Breast epithelium (tissue), 4 donors: ENCODE data around the gene QSER1. TPM values are rescaled to one million over a fixed set of nuclear protein-coding genes. Genes with fewer than 3 reads are reported as not detected.
"Not testable (repeated sequence)": the region's sequence is repeated elsewhere in the genome, so short reads cannot be mapped to it uniquely, and the experiment has no call there.

Source experiments
- DNase-seq, 2 donors: peaks; one replicate each; pipeline ENCODE4 v3.0.0-alpha.2; 2019; ENCODE audit warnings: low spot score in 2 of 2
- H3K27ac ChIP-seq, 2 donors: fragments of 200-600 bp; sonication (generic) in 1 of 2; one replicate each; pipeline ENCODE4 v1.5.1; 2016 to 2019; ENCODE audit warnings: mild to moderate bottlenecking in 1 of 2
- H3K27me3 ChIP-seq, 2 donors: fragments of 200-600 bp; sonication (generic) in 1 of 2; one replicate each; pipeline versions ENCODE4 v1.5.1 to v1.6.0; 2017 to 2019; ENCODE audit warnings: control low read depth in 1 of 2, mild to moderate bottlenecking in 1 of 2
- H3K36me3 ChIP-seq: fragments of 200-600 bp; one replicate; pipeline ENCODE4 v1.5.1; 2019
- H3K4me1 ChIP-seq, 2 donors: fragments of 200-600 bp; sonication (generic); one replicate each; pipeline ENCODE4 v1.5.1; 2016 to 2019; ENCODE audit warnings: control low read depth in 1 of 2
- H3K4me3 ChIP-seq, 3 donors: fragments of 200-600 bp; sonication (generic); 1 replicate in 2 of 3; 2 replicates in 1 of 3; pipeline ENCODE4 v1.5.1; 2016 to 2019; ENCODE audit warnings: mild to moderate bottlenecking in 3 of 3, moderate library complexity in 2 of 3
- H3K9me3 ChIP-seq, 2 donors: fragments of 200-600 bp; sonication (generic) in 1 of 2; one replicate each; pipeline ENCODE4 v1.5.1; 2016 to 2019; ENCODE audit warnings: control low read depth in 1 of 2
- POLR2A ChIP-seq: fragments of 450-650 bp; IDR thresholded peaks from one replicate; pipeline ENCODE4 v1.6.1; 2016; ENCODE audit warnings: antibody characterized with exemption, mild to moderate bottlenecking, moderate library complexity
- POLR2AphosphoS5 ChIP-seq, 3 donors: sonication (generic); formaldehyde crosslinking; IDR thresholded peaks; one replicate each; pipeline ENCODE4 v1.6.1; 2017; ENCODE audit warnings: antibody characterized with exemption in 3 of 3
- intact Hi-C: fragments of 100-400 bp; cut with DNase I; formaldehyde crosslinking; loops from one replicate; pipeline ENCODE4 v1.15.1; 2023; ENCODE audit warnings: low total_unique reads
- total RNA-seq, 3 donors: library from RNA; depleted of rRNA; stranded (reverse); fragments of >200 nt; gene quantifications; one replicate each; pipeline ENCODE4 v1.1.0, GENCODE V29; 2016
- TF ChIP-seq, protein P1 (sequence below), 3 donors: fragments of 450-650 bp; IDR thresholded peaks; one replicate each; pipeline ENCODE4 v1.5.1; 2016 to 2017; ENCODE audit warnings: antibody characterized with exemption in 3 of 3, mild to moderate bottlenecking in 3 of 3, moderate library complexity in 3 of 3

The QSER1 gene
- total RNA-seq, 3 donors from 2014 or later, result 34.4 to 55.3 (median 40.6) TPM

DNA sequence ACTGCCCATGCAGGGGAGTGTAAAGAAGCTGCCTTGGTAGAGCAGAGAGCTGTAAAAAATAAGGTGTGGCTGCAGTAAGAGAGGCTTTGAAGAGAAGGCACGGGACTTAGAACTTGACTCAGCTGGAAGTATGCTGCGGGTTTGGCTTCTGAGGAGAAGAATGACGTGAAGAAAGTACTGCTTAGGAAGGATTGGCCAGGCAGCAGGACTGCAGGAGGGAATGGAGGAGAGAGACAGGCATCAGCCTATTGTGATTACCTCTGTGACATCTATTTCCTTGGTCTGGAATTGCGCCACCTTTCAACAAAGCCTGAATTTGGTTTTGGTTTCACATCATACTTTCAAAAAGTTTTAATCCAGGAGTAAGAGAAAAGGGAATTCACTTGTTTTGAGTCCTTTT, 40.4 kb upstream of the QSER1 start:
- Histone ChIP-seq H3K4me1 (no peaks in the 10 kb centered on the region), H3K4me3 (no peak overlapping the region), H3K36me3 (no peaks in the 10 kb centered on the region), H3K27me3 (no peaks in the 10 kb centered on the region), H3K9me3 (no peaks in the 10 kb centered on the region), H3K27ac (no peak overlapping the region)
- DNase-seq, result no peak
- intact Hi-C loops, result no loop called here
- TF ChIP-seq, protein P1, sequence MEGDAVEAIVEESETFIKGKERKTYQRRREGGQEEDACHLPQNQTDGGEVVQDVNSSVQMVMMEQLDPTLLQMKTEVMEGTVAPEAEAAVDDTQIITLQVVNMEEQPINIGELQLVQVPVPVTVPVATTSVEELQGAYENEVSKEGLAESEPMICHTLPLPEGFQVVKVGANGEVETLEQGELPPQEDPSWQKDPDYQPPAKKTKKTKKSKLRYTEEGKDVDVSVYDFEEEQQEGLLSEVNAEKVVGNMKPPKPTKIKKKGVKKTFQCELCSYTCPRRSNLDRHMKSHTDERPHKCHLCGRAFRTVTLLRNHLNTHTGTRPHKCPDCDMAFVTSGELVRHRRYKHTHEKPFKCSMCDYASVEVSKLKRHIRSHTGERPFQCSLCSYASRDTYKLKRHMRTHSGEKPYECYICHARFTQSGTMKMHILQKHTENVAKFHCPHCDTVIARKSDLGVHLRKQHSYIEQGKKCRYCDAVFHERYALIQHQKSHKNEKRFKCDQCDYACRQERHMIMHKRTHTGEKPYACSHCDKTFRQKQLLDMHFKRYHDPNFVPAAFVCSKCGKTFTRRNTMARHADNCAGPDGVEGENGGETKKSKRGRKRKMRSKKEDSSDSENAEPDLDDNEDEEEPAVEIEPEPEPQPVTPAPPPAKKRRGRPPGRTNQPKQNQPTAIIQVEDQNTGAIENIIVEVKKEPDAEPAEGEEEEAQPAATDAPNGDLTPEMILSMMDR (IDR thresholded peaks at IDR 0.05), result no peak
- TF ChIP-seq POLR2AphosphoS5 (IDR thresholded peaks at IDR 0.05) (no peak), POLR2A (no peak)

DNA sequence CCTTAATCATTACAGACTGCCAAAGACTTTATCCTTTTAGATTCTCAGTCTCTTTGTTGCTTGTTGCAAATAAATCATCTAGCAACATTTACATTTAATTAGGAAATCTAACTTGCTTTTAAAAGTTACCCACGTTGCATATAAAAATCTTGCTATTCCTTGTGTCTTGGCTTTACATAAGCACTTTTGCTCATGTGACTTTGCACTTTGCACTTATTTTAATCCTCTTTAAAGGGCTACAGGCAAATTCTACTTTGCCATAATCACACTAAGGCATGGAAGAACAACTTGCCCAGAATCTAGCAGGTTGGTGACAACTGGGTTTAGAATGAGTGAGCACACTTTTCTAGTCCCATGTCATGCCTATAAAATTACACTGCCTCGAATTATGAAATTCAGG, 37.0 kb upstream of the QSER1 start:
- TF ChIP-seq POLR2AphosphoS5 (IDR thresholded peaks at IDR 0.05) (no peak), POLR2A (no peak)
- TF ChIP-seq, protein P1 (IDR thresholded peaks at IDR 0.05), result no peak
- H3K27me3 ChIP-seq, result no peaks in the 10 kb centered on the region
- H3K9me3 ChIP-seq, result no peaks in the 10 kb centered on the region
- intact Hi-C loops, result no loop called here
- DNase-seq, result no peak
- H3K4me3 ChIP-seq, result no peak overlapping the region
- no peak overlapping the region for H3K27ac ChIP-seq
- no peaks in the 10 kb centered on the region for H3K4me1 ChIP-seq
- H3K36me3 ChIP-seq, result no peaks in the 10 kb centered on the region

DNA sequence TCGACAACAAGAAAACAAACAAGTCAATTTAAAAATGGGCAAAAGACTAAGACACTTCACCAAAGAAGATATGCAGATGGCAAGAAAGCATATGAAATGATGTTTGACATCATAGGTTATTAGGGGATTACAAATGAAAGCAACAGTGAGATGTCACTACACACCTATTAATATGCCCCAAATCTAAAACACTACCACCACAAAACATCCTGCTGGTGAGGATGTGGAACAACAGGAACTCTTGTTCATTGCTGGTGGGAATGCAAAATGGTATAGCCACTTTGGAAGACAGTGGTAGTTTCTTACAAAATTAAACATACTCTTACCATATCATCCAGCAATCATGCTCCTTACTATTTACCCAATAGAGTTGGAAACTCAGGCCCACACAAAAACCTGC, 33.9 kb upstream of the QSER1 start:
- H3K4me1 ChIP-seq, result no peaks in the 10 kb centered on the region
- no peaks in the 10 kb centered on the region for H3K36me3 ChIP-seq
- H3K27ac ChIP-seq, result no peak overlapping the region
- no peak for DNase-seq
- intact Hi-C loops, result no loop called here
- no peak for TF ChIP-seq POLR2A
- TF ChIP-seq POLR2AphosphoS5 (IDR thresholded peaks at IDR 0.05), result no peak
- TF ChIP-seq, protein P1 (IDR thresholded peaks at IDR 0.05), result no peak
- H3K9me3 ChIP-seq, result no peaks in the 10 kb centered on the region
- no peak overlapping the region for H3K4me3 ChIP-seq
- no peaks in the 10 kb centered on the region for H3K27me3 ChIP-seq

DNA sequence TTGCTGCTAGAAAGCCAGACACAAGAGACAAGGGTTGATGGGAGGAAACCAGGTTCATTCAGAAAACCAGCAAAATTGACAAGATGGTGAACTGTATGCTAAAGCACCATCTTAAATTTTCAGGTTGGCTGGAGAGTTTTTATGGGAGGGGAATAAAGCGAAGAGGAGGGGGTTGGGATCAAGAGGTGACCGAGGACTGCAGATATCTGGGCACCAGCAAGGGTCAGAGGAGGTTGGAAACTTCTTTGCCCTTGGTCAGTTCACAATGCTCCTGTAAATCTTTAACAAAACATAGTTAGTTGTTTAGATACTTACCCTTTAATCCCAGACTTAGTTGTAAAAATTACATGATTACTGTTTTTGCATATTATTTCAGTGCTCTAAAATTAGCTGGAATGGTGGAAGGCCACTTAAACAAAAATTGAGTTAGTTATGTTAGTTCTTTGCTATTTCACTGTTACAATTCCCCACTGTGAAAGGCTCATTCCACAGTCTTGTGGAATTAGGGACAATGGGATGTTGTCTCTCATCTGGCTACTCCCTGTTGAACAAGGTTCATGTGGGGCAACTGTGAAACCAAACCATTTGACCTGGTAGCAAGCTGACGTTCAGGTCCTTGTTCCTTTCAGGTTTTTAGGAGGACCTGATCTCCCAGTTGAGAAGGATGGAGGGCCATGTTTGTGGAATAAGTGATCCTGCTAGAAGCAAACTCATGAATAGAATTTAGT, 30.6 kb upstream of the QSER1 start:
- TF ChIP-seq POLR2AphosphoS5 (IDR thresholded peaks at IDR 0.05), result no peak
- H3K4me3 ChIP-seq, result no peak overlapping the region
- DNase-seq, result no peak
- H3K9me3 ChIP-seq, result no peaks in the 10 kb centered on the region
- intact Hi-C loops, result no loop called here
- no peaks in the 10 kb centered on the region for H3K4me1 ChIP-seq
- H3K27me3 ChIP-seq, result no peaks in the 10 kb centered on the region
- H3K27ac ChIP-seq, result no peak overlapping the region
- no peaks in the 10 kb centered on the region for H3K36me3 ChIP-seq

DNA sequence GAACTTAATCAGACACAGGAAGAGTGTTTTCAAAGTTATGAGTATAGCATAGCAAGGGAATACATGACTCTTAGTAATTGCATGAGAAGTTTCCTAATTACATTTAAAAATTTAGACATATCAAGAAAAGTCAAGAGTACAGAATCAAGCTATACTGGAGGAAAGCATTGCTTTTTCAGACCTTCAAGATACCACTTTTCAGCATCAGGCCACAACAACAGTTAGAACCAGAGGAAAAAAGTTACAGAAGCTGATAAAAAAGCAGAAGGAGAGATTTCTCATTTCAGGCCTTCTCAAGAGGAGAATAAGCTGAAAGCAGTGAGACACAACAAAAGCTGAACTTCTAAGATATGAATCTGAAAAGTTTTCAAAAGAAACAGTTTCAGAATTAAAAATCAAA, 28.1 kb upstream of the QSER1 start:
- Histone ChIP-seq H3K36me3 (no peaks in the 10 kb centered on the region), H3K27me3 (no peaks in the 10 kb centered on the region), H3K27ac (no peak overlapping the region), H3K4me3 (no peak overlapping the region), H3K4me1 (no peaks in the 10 kb centered on the region), H3K9me3 (no peaks in the 10 kb centered on the region)
- intact Hi-C loops, result no loop called here
- TF ChIP-seq, protein P1 (IDR thresholded peaks at IDR 0.05), result no peak
- TF ChIP-seq POLR2A (no peak), POLR2AphosphoS5 (IDR thresholded peaks at IDR 0.05) (no peak)
- DNase-seq, result no peak

DNA sequence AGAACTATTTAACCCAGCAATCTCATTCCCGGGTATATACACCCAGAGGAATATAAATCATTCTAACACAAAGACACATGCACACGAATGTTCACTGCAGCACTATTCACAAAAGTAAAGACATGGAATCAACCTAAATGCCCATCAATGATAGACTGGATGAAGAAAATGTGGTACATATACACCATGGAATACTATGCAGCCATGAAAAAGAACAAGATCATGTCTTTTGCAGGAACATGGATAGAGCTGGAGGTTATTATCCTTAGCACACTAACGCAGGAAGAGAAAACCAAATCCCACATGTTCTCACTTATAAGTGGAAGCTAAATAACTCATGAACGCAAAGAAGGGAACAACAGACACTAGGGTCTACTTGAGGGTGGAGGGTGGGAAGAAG, 23.9 kb upstream of the QSER1 start:
- DNase-seq, H3K27me3 ChIP-seq, H3K4me3 ChIP-seq, H3K27ac ChIP-seq, H3K4me1 ChIP-seq, intact Hi-C loops, H3K9me3 ChIP-seq, H3K36me3 ChIP-seq: not testable (repeated sequence)
